Measurements from ENCODE around the gene TPP1. TPM values are rescaled to one million over a fixed set of nuclear protein-coding genes. Genes with fewer than 3 reads are reported as not detected.

TPP1 gene
- total and polyA plus RNA-seq, 2 of the 13 experiments (the other 11 are each of a cell fraction or from before 2014, with no cell fraction given), result 13.9 to 74.6 TPM

DNA sequence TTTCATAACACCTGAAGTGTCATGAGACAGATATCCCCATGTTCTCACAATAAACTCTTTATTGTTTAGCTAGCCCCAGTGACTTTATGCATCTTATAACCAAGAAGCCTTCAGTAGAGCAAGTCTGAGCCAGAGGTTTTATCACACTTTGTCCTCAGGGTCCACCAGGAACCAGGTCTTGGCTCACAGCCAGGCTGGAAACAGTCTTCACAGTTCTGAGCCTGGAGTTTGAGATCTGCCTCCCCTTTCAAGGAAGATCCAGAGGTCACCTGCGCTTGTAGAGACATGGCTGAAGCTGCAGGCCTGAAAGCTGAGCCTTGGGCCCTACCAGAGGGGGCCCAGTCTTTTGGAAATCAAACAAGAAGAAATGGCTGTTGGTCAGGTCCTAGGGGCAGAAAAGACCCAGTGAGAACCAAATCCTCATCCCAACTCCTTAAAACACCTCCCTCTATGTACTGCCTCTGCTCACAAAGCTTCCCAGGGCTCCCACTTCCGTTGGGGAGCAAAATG lies 19.3 kb downstream of the TPP1 start:
- ATAC-seq (no peak), DNase-seq (ENCODE audit: low spot score) (no peak), FAIRE-seq (no peak)
- intact Hi-C loops (cut with micrococcal nuclease; ENCODE audit: unreplicated experiment), result loop anchor here (5.0 kb wide), 2 partner anchors 67 to 68 kb away; no protein-coding TSS in a partner anchor
- 100% methylated on average over 2 of the region's 2 CpGs for WGBS (ENCODE audit: low lambda C conversion rate)
- no peak overlapping the region for H3K27ac ChIP-seq (ENCODE audit: extremely low read length, insufficient read depth, low read length)
- H3K4me1 ChIP-seq (ENCODE audit: insufficient read depth, low read length), result peaks cover 45% of the 10 kb centered on the region
- H3K9ac ChIP-seq (ENCODE audit: insufficient read depth, low read depth, low read length), result no peak overlapping the region
- H4K20me1 ChIP-seq (ENCODE audit: insufficient read depth, low read length), result no peaks in the 10 kb centered on the region
- no peak overlapping the region for H3K4me3 ChIP-seq (replicated peaks in 1 of 3; ENCODE audit: insufficient read depth in 1 of 3, low read depth in 2 of 3, low read length in 3 of 3)
- H3K27me3 ChIP-seq (ENCODE audit: control insufficient read depth in 1 of 2, insufficient read depth in 2 of 2, low read length in 2 of 2), result no peaks in the 10 kb centered on the region; a peak in 1 of 5 replicates
- in situ Hi-C loops (cut with HindIII; ENCODE audit: extremely low pct_ligation_motif_present, low pct_unique_long_range_greater_than_20kb), result loop anchor here (10.0 kb wide), 1 partner anchor 115 kb away; the partner anchor contains the start of genes ARFIP2 and TIMM10B
- no peaks in the 10 kb centered on the region for H3K9me3 ChIP-seq (ENCODE audit: low read length)
- no TSS peak for BruUV-seq (replicated peaks)
- H3K36me3 ChIP-seq (replicated peaks in 1 of 2; ENCODE audit: control insufficient read depth in 1 of 2, insufficient read depth in 2 of 2, low read length in 2 of 2), result peaks cover 12 to 24% of the 10 kb centered on the region in 2 experiments
- H3K79me2 ChIP-seq (ENCODE audit: insufficient read depth, low read length), result peaks cover 27% of the 10 kb centered on the region
- no peak overlapping the region for H2AFZ ChIP-seq (ENCODE audit: low read length)
- POLR2A ChIA-PET, result no interaction called here
- no peak overlapping the region for H3K4me2 ChIP-seq (ENCODE audit: low read depth, low read length)
- CTCF ChIA-PET (ENCODE audit: low intra/inter-chr PET ratio, low total read pairs), result no interaction called here
- no peak for TF ChIP-seq ZNF781 (CRISPR knock-in tag; IDR thresholded peaks at IDR 0.05; ENCODE audit: borderline replicate concordance, not compliant biosample characterization)
- TF ChIP-seq, protein P1, sequence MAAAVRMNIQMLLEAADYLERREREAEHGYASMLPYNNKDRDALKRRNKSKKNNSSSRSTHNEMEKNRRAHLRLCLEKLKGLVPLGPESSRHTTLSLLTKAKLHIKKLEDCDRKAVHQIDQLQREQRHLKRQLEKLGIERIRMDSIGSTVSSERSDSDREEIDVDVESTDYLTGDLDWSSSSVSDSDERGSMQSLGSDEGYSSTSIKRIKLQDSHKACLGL (CRISPR knock-in tag; IDR thresholded peaks at IDR 0.05), result no peak
- TF ChIP-seq ZNF367 (CRISPR knock-in tag; IDR thresholded peaks at IDR 0.05; ENCODE audit: borderline replicate concordance), result no peak
- TF ChIP-seq, protein P2, sequence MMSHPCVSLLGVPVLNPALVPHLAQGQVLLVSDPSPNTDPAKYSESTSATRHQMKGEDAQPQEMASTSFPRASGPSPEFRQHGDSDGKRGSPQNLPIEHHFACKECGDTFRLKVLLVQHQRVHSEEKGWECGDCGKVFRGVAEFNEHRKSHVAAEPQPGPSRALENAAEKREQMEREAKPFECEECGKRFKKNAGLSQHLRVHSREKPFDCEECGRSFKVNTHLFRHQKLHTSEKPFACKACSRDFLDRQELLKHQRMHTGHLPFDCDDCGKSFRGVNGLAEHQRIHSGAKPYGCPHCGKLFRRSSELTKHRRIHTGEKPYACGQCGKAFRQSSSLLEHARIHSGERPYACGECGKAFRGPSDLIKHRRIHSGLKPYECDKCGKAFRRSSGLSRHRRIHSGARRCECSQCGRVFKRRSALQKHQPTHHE (CRISPR knock-in tag; IDR thresholded peaks at IDR 0.05; ENCODE audit: borderline replicate concordance), result no peak
- TF ChIP-seq MYPOP (CRISPR knock-in tag; IDR thresholded peaks at IDR 0.05), result no peak
- TF ChIP-seq, protein P3, sequence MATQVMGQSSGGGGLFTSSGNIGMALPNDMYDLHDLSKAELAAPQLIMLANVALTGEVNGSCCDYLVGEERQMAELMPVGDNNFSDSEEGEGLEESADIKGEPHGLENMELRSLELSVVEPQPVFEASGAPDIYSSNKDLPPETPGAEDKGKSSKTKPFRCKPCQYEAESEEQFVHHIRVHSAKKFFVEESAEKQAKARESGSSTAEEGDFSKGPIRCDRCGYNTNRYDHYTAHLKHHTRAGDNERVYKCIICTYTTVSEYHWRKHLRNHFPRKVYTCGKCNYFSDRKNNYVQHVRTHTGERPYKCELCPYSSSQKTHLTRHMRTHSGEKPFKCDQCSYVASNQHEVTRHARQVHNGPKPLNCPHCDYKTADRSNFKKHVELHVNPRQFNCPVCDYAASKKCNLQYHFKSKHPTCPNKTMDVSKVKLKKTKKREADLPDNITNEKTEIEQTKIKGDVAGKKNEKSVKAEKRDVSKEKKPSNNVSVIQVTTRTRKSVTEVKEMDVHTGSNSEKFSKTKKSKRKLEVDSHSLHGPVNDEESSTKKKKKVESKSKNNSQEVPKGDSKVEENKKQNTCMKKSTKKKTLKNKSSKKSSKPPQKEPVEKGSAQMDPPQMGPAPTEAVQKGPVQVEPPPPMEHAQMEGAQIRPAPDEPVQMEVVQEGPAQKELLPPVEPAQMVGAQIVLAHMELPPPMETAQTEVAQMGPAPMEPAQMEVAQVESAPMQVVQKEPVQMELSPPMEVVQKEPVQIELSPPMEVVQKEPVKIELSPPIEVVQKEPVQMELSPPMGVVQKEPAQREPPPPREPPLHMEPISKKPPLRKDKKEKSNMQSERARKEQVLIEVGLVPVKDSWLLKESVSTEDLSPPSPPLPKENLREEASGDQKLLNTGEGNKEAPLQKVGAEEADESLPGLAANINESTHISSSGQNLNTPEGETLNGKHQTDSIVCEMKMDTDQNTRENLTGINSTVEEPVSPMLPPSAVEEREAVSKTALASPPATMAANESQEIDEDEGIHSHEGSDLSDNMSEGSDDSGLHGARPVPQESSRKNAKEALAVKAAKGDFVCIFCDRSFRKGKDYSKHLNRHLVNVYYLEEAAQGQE (IDR thresholded peaks at IDR 0.05; ENCODE audit: borderline replicate concordance in 1 of 2, low read depth in 1 of 2, low read length in 2 of 2), result no peak
- TF ChIP-seq, protein P4, sequence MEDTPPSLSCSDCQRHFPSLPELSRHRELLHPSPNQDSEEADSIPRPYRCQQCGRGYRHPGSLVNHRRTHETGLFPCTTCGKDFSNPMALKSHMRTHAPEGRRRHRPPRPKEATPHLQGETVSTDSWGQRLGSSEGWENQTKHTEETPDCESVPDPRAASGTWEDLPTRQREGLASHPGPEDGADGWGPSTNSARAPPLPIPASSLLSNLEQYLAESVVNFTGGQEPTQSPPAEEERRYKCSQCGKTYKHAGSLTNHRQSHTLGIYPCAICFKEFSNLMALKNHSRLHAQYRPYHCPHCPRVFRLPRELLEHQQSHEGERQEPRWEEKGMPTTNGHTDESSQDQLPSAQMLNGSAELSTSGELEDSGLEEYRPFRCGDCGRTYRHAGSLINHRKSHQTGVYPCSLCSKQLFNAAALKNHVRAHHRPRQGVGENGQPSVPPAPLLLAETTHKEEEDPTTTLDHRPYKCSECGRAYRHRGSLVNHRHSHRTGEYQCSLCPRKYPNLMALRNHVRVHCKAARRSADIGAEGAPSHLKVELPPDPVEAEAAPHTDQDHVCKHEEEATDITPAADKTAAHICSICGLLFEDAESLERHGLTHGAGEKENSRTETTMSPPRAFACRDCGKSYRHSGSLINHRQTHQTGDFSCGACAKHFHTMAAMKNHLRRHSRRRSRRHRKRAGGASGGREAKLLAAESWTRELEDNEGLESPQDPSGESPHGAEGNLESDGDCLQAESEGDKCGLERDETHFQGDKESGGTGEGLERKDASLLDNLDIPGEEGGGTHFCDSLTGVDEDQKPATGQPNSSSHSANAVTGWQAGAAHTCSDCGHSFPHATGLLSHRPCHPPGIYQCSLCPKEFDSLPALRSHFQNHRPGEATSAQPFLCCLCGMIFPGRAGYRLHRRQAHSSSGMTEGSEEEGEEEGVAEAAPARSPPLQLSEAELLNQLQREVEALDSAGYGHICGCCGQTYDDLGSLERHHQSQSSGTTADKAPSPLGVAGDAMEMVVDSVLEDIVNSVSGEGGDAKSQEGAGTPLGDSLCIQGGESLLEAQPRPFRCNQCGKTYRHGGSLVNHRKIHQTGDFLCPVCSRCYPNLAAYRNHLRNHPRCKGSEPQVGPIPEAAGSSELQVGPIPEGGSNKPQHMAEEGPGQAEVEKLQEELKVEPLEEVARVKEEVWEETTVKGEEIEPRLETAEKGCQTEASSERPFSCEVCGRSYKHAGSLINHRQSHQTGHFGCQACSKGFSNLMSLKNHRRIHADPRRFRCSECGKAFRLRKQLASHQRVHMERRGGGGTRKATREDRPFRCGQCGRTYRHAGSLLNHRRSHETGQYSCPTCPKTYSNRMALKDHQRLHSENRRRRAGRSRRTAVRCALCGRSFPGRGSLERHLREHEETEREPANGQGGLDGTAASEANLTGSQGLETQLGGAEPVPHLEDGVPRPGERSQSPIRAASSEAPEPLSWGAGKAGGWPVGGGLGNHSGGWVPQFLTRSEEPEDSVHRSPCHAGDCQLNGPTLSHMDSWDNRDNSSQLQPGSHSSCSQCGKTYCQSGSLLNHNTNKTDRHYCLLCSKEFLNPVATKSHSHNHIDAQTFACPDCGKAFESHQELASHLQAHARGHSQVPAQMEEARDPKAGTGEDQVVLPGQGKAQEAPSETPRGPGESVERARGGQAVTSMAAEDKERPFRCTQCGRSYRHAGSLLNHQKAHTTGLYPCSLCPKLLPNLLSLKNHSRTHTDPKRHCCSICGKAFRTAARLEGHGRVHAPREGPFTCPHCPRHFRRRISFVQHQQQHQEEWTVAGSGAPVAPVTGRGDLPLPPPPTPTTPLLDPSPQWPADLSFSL (CRISPR knock-in tag; IDR thresholded peaks at IDR 0.05), result no peak
- no peak for TF ChIP-seq MED8 (CRISPR knock-in tag; IDR thresholded peaks at IDR 0.05; ENCODE audit: insufficient replicate concordance)
- no peak for TF ChIP-seq ZNF296 (CRISPR knock-in tag; conservative IDR thresholded peaks at IDR 0.05)
- no peak for TF ChIP-seq ZSCAN9 (CRISPR knock-in tag; IDR thresholded peaks at IDR 0.05; ENCODE audit: borderline replicate concordance)

All from HepG2 (cell line).